Measurements from ENCODE around the gene RILPL2. TPM values are rescaled to one million over a fixed set of nuclear protein-coding genes. Genes with fewer than 3 reads are reported as not detected.

The RILPL2 gene
- total RNA-seq, 1 donor from 2014 or later = 2.8 TPM

DNA sequence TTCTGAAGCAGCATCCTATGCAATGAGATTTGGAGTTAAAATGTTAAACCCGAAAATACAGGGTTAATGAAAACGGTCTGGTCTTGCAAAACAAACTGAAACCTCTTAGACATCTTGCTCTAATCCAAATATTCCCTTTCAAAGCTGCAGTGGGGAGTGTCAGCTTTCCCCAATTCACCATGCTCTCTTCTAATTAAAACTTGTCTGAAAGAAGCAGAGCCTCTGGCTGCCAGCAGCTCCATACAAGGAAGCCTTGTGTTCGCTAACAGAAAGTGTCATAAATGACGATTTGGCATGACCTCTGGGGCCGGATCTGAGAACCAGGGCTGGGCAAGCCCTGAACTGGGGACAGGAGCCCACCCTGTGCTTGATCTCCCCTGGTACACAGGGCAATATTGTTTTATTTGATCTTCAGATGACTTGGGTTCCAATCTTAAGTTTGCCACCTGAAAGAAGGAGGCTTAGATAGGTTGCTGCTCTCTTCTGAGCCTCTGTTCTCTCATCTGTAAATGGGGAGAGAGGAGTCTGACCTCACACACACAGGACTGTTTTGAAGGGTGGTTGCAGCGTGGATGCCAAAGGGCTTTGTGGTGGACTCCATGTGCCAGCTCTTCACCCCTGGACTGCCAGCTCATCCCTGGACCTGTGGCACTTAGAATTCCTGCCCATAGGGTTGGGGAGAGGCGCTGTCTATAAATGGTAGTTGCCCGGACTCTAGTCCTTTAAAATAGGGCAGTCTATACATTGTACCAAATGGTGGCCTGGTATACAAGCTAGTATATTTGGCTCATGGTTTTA lies 44.7 kb downstream of the RILPL2 start:
- Mint-ChIP-seq H3K4me1 (ENCODE audit: low read depth) (peaks cover 19% of the 10 kb centered on the region), H3K9me3 (ENCODE audit: low read depth) (no peaks in the 10 kb centered on the region), H3K27me3 (no peaks in the 10 kb centered on the region), H3K27ac (no peak overlapping the region), H3K4me3 (ENCODE audit: low read depth) (peak overlapping the region; percentile 49), H3K36me3 (ENCODE audit: insufficient read depth) (peaks cover 20% of the 10 kb centered on the region)
- no peak for DNase-seq (ENCODE audit: low spot score, unreplicated experiment)
- TF ChIP-seq, protein P1, sequence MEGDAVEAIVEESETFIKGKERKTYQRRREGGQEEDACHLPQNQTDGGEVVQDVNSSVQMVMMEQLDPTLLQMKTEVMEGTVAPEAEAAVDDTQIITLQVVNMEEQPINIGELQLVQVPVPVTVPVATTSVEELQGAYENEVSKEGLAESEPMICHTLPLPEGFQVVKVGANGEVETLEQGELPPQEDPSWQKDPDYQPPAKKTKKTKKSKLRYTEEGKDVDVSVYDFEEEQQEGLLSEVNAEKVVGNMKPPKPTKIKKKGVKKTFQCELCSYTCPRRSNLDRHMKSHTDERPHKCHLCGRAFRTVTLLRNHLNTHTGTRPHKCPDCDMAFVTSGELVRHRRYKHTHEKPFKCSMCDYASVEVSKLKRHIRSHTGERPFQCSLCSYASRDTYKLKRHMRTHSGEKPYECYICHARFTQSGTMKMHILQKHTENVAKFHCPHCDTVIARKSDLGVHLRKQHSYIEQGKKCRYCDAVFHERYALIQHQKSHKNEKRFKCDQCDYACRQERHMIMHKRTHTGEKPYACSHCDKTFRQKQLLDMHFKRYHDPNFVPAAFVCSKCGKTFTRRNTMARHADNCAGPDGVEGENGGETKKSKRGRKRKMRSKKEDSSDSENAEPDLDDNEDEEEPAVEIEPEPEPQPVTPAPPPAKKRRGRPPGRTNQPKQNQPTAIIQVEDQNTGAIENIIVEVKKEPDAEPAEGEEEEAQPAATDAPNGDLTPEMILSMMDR (IDR thresholded peaks at IDR 0.05; ENCODE audit: unreplicated experiment) = no peak

DNA sequence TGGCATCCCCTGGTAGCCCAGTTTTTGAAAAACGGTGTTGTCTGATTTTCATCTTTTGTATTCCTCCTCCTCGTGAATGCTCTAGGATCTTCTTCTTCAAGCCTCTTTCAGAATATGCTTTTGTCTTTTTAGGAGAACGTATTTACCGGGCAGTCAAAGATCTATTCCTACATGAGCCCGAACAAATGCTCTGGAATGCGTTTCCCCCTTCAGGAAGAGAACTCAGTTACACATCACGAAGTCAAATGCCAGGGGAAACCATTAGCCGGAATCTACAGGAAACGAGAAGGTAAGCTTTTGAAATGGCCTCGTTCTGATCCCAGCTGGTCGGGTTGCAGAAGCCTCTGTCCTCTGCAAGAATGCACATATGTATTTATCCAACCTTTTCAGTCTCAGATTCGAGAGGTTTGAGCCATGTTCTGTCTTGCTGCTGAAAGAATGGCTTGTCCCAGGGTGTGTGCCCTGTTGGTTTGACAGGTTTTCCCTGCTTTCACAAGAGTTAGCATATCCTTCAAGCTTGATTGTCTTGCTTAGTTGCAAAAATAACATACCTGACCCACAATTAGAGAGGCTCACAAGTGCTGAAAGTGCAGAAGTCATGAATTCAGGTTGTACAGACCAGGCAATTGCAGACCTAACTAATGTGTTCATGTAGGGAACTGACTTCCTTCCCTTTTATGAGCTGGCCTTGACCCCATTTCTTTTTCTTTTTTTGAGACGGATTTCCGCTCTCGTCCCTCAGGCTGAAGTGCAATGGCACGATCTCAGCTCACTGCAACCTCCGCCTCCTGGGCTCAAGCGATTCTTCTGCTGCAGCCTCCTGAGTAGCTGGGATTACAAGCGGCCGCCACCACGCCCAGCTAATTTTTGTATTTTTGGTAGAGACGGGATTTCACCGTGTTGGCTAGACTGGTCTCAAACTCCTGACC lies 45.7 kb downstream of the RILPL2 start:
- TF ChIP-seq, protein P1 (IDR thresholded peaks at IDR 0.05; ENCODE audit: unreplicated experiment) = no peak
- Mint-ChIP-seq H3K36me3 (ENCODE audit: insufficient read depth) (peaks cover 17% of the 10 kb centered on the region), H3K4me3 (ENCODE audit: low read depth) (peak overlapping the region; percentile 88), H3K27ac (peak overlapping the region; percentile 97), H3K4me1 (ENCODE audit: low read depth) (peaks cover 15% of the 10 kb centered on the region), H3K9me3 (ENCODE audit: low read depth) (no peaks in the 10 kb centered on the region), H3K27me3 (no peaks in the 10 kb centered on the region)
- no peak for DNase-seq (ENCODE audit: low spot score, unreplicated experiment)

DNA sequence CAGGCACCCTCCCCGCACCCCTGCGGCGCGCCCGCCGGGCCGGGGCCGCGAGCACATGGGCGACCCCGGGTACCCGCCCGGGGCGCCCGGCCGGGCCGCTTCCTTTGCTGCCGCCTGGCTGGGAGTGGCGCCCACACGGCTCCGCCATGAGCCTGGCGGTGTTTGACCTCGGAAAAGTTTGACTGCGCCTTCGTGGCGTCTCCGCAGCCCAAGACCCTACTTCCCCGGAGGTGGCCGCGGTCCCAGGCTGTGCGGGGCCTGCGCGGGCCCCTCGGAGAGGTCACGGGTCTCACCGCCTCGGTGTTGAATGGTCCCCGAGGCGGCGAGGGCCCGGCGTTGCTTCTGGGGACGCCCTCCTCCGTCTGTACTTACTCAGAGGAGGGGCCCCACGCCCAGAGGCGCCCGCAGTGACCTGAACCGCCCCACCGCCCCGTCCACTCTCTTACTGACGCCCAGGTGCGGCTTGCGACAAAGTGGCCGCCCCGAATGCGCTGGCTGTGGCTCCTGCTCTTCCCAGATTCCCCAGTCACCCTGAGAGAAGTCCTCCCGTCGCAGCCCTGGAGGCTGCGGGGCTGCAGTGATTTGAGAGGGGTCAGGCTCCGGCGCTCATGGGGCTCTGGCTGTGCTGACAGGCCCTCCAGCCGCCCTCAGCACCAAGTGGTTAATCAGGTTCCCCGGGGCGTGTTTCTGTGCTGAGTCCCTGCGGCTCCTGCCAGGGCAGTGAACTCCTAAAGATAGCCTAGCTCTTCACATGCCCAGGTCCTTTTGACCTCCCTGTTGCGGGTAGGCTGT lies 46.7 kb downstream of the RILPL2 start:
- Mint-ChIP-seq H3K27ac (peak overlapping the region; percentile 97), H3K4me3 (ENCODE audit: low read depth) (peak overlapping the region; percentile 88), H3K27me3 (no peaks in the 10 kb centered on the region), H3K9me3 (ENCODE audit: low read depth) (no peaks in the 10 kb centered on the region), H3K4me1 (ENCODE audit: low read depth) (peaks cover 15% of the 10 kb centered on the region), H3K36me3 (ENCODE audit: insufficient read depth) (peaks cover 11% of the 10 kb centered on the region)
- TF ChIP-seq, protein P1 (IDR thresholded peaks at IDR 0.05; ENCODE audit: unreplicated experiment) = no peak
- peak; percentile 34 for DNase-seq (ENCODE audit: low spot score, unreplicated experiment)

DNA sequence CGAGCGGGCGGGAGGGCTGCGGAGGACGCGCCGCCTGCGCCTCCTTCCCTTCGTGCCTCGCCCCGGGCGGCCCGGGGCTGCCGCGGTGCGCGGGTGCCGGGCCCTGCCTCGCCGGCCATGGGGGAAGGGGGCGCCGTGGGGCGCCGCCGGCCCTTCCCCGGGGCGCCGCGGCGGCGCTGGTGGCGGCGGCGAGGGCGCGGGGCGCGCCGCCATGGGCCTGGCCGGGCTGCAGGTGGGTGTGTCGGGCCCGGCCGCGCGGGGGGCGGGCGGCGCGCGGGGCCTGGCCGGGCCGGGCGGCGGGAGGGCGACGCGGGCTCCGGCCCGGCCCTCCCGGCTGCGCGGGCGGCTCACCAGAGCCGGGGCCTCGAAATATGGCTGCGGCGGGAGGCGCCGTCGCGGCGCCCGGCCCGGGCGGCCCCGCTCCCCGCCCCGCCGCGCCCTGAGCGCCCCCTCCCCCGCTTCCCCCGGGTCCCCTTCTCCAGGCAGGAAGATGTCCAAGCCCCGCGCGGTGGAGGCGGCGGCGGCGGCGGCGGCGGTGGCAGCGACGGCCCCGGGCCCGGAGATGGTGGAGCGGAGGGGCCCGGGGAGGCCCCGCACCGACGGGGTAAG lies 47.4 kb downstream of the RILPL2 start:
- Mint-ChIP-seq H3K9me3 (ENCODE audit: low read depth) (no peaks in the 10 kb centered on the region), H3K27me3 (no peaks in the 10 kb centered on the region), H3K4me1 (ENCODE audit: low read depth) (peaks cover 15% of the 10 kb centered on the region), H3K27ac (no peak overlapping the region), H3K4me3 (ENCODE audit: low read depth) (no peak overlapping the region), H3K36me3 (ENCODE audit: insufficient read depth) (peaks cover 9% of the 10 kb centered on the region)
- peak; percentile 22 for DNase-seq (ENCODE audit: low spot score, unreplicated experiment)
- TF ChIP-seq, protein P1 (IDR thresholded peaks at IDR 0.05; ENCODE audit: unreplicated experiment) = no peak
